ENCODE measurements around the gene DLGAP1.

DLGAP1 gene

GRCh38 chr18:4144201-4144600 is 310.9 kb downstream of the DLGAP1 start:
- no peak for DNase-seq

DNA sequence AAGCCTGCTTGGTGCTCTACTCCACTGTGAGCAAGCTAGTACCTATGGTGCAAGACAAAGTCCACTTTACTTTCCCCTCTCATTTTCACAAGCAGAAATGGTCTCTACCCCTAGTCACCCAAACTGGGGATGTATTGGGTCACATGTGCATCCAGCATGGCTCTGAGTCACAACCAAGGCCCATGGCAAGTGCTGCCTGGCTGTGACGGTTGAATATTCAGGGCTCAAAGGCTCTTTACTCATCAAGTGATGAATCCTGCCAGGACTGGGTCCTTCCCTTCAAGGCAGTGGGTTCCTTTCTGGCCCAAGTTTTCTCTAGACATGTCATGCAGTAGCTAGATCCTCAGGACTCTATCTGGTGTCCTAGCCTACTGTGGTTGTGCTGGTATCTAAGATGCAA is 311.5 kb downstream of the DLGAP1 start:
- DNase-seq, result no peak

DNA sequence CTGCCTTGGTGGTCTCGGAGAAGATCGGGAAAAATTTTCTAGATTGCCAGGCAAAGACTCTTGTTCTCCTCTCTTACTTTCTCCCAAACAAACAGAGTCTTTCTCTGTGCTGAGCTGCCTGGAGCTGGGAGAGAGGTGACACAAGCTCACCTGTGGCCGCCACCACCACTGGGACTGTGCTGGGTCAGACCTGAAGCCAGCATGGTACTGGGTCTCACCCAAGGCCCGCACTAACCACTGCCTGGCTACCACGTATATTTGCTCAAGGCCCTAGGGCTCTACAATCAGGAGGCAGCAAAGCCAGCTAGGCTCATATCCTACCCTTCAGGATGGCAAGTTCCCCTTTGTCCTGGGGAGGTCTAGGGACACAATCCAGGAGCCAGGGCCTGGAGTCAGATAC is 312.2 kb downstream of the DLGAP1 start:
- DNase-seq, result no peak

DNA sequence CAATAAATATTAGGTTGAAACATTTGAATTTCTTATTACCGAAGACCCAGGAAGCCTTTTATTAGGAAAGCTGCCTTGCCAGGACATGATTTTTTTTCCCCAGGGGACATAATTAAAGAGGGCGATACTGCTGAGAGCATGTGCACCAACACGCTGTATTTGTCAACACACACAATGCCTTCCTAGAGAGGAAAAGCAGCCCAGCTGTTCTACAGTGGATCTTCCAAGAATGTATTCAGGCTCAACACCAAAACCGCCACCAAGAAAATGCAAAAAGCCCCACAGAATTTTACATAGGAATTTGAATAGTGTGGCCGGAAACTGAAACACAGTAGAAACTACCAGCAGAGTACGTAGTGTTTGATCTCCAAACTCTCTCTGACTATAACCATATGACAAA is 320.4 kb downstream of the DLGAP1 start:
- DNase-seq, result no peak

DNA sequence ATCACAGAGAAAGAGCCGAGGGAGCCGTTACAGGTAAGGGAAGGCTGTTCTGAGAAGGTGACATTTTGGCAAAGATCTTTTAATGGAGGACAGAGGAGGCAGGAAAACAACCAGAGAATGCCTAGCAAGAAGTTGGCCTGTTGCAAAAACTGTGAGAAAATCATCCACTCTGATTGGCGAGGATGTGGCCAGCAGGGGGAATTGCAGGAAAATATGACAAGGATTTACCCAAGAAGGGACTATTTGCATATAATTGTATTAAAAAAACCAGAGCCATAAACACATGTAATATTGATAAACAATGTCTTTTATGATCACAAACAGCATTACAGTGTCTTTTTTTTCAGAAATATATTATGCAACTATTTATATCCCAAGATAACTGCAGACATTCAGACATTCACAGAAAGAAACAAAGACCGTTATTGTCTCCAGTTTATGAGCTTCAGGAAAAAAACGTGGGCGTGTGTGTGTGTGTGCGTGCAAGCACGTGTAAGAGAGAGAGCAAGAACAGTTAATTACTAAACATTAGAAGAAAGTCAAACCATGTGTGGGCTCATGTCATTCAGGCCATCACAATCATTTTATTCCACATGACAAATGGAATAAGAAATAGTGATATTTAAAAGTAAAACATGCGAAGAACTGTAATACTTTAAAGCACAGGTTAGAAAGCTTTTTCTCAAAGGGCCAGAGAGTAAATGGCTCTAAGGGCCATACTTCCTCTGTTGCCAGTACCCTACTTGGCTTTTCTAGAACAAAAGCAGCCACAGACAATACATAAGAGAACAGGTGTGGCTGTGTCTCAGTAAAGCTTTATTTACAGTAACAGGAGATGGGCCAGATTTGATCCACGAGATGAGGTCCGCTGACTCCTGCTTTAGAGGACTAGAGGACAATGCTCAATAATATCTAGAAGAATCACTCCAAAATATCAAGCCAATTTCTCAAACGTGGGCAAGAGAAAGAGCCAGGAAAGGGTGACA is 324.1 kb downstream of the DLGAP1 start:
- DNase-seq, result no peak

GRCh38 chr18:4126939-4127338 is 328.2 kb downstream of the DLGAP1 start:
- DNase-seq, result no peak

- no peak for DNase-seq
Measured at GRCh38 chr18:4125627-4126230, 329.4 kb downstream of the DLGAP1 start.

DNA sequence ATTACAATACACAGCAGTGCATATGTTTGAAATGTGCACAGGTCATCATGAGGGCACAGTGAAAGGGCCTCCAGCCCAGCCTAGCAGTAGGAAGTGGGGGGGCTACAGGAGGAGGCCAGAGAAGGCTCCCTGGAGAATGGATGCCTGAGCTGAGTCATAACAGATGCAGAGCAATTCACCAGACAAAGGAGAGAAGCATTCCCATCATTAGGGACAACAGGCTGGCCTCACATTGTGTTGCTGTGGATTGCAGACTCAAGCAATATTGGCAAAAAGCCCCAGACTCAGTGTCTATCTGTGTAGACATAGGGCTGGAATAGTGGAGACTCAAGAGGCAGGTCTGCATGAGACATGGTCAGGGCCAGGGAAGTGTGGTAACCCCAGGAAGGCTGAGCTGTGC is 329.9 kb downstream of the DLGAP1 start:
- DNase-seq, result no peak

- no peak for DNase-seq
Measured at GRCh38 chr18:4119813-4120212, 335.3 kb downstream of the DLGAP1 start.

- no peak for DNase-seq
Measured at GRCh38 chr18:4119127-4119648, 335.9 kb downstream of the DLGAP1 start.

GRCh38 chr18:4108016-4108415 is 347.1 kb downstream of the DLGAP1 start:
- DNase-seq, result no peak

GRCh38 chr18:4107049-4107467 is 348.0 kb downstream of the DLGAP1 start:
- DNase-seq, result no peak

DNA sequence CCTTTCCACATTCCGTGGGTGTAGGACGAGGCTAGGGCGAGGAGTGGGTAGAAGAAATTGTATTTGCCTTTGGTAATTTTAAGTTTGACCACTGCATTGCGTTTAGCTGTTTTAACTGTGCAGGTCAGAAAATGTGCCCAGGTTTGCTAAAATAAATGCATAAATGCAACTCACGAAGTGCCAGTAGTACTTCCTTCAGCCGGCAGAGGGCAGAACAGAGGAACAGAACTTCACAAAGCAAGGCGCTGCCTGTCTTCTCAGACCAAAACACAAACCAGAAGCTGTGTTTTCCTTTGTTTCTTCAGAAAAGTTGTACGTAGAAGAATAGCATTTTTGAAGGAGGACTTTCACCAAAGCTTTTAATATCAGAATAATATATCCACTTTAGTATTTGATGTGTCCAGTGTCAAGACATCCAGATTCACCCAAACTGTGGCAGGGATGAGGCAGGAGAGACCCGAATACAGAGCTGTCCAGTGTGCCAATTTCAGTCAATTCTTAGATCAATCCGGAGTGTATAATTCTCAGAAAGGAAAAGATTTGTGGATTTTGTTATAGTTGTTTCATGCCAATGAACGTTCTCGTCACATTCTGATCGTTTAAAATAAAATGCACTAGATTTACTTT is 348.6 kb downstream of the DLGAP1 start:
- DNase-seq, result peak; percentile 15

DNA sequence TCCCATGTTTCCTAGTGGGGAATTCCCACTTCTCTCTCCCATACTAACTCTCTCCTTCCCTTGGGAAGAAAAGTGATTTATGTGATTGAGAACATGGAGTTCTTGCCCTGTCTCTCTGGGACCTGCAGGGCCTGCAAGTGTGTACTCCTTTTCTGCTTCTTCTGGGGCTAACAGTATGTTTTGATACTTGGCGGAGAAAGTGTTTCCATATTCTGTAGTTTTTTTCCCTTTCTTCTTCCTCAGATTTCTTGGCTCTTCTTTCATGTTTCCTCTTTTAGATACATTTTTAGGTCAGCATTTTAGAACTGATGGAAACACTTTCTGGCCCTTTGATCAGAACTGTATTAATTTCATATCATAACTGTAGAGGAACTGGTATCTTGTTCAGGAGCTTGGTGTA is 352.2 kb downstream of the DLGAP1 start:
- DNase-seq, result no peak

GRCh38 chr18:4101009-4101408 is 354.1 kb downstream of the DLGAP1 start:
- DNase-seq, result no peak

GRCh38 chr18:4096486-4096885 is 358.6 kb downstream of the DLGAP1 start:
- DNase-seq, result no peak

- no peak for DNase-seq
Measured at GRCh38 chr18:4093676-4094075, 361.4 kb downstream of the DLGAP1 start.

DNA sequence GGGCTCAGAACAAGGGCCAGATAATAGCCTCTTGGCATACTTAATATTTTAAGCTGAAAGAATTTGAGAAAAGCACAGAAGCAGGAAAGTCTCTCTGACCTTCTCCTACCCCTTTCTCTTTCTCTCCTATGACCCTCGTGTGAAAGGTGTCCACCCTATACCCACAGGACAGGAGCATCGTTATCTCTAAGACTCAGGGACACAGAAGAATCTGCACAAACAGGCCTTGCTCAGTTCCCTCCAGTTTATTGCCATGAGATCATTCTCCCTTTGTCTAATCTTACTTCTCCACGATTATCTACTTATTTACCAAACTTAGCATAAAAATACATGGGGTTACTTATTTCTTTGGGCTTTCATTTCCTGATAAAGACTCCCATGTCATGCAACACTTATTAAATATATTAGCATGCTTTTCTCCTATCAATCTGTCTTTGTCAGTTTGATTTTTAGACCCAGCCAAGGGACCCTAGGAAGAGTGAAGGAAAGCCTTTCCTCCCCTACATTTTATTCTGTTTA is 370.7 kb downstream of the DLGAP1 start:
- DNase-seq, result no peak

DNA sequence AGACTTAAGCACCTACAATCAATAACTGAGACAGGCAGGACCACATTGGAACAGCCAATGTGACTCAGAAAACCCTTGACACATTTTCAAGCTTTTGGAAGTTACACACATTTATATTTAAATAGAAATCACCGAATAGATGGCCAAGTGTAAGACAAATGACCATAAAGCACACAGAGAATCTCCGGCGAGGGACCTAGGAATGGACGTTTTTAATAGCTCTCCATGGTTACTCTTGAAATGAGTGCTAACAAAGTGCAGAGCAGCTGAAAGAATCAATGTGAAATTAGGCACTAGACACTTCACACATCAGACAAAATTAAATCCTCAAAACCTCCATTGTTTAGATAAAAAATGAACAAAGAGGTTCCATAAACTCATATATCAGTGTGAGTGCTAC is 376.9 kb downstream of the DLGAP1 start:
- DNase-seq, result no peak

DNA sequence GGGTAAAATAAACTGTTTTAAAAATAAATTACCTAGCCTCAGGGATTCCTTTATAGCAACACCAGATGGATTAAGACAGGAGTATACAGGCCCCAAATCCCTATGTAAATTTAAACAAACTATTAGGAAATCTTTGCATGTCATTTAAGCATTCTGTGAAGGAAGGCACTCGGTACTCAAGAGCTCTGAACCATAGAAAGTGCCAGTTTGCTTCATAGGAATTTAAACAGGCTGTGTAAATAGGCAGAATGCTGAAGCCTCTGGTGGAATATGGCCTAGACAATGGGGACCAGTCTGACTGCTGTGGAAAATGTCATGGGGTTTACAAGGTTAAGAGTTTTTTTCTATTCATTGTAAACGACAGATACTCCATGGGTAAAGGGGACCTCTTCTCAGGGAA is 377.4 kb downstream of the DLGAP1 start:
- no peak for DNase-seq

DNA sequence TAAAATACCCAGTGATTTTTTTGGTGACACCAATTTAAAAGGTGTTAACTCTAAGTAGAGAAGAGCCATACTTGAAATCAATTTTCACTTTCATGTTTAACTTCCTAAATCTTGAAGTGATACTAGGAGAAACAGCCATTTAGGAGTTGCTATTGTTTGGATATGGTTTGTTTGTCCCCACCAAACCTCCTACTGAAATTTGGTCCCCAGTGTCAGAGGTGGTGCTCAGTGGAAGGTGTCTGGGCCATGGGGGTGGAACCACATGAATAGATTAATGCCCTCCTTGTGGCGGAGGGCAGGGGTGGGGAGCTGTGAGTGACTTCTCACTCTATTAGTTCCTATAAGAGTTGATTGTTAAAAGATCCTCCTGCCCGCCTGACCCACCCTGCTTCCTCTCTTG is 377.9 kb downstream of the DLGAP1 start:
- no peak for DNase-seq

DNA sequence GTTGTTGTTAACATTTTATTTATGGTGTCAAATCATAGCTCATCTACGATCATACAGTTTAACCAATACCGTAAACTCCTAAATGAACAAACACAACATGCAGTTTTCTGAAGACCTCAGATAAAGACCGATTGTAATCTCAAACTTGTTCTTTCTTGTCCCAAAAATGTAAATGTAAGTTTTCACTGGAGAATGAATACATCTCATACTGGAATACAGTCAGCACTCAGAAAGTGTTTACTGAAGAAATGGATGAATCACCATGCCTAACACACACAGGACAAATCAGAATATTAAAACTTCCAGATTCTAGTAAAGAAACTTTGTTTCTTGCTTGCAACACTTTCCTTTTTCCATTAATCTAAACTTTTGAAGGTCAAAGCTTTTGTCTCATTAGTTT is 380.5 kb downstream of the DLGAP1 start:
- DNase-seq, result no peak

GRCh38 chr18:4069183-4069582 is 385.9 kb downstream of the DLGAP1 start:
- no peak for DNase-seq
